CD4-positive, alpha-beta T cell treated with Interleukin-15 for 4 hours (primary cell): ENCODE measurements around the gene DNER.

Experiments used
- DNase-seq: peaks from one replicate; pipeline ENCODE4 v3.0.0-alpha.2; 2020; ENCODE audit warnings: low spot score

DNER gene

GRCh38 chr2:229438430-229439159 is 275.8 kb downstream of the DNER start:
- DNase-seq, result no peak

GRCh38 chr2:229437467-229437866 is 276.9 kb downstream of the DNER start:
- no peak for DNase-seq

DNA sequence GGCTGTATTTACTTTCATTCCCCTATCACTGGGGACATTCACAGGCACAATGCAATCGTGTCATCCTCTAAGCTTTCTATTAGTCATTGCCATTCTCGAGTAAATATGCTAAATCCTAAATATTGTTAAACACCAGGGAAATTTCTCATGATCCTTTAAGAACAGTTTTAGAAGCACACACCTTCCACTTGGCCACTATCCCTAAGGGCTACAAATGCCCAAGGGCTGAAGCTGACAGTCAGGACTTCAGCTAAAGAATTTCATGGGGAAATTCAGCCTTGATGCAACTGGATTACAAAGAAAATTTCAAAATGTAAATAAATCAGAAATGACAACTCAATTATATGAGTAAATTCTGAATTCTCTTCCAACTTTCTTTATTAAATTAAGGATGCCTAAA is 280.2 kb downstream of the DNER start:
- DNase-seq, result no peak

GRCh38 chr2:229433351-229433750 is 281.0 kb downstream of the DNER start:
- no peak for DNase-seq

DNA sequence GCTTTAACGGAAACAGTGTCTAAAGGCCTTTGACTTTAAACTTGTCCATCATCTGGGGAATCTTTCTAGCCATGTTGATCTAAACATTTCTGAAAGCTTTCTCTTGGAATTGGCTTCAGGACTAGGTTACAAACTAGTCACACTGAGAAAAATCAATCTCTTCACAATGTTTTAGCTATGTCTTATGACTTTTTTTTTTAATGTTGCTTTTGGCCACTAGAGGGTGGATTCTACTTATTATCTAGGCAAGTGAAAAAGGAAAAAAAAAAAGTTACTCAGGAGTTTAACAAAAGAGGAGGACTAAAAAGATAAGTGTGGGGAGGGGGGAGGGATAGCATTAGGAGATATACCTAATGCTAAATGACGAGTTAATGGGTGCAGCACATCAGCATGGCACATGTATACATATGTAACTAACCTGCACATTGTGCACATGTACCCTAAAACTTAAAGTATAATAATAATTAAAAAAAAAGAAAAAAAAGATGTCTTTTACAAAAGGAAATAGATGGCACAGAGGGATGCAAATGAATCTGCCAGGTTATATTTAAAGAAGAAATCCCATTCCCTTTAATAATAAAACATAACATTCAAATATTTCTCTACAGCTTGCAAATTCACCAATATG is 282.9 kb downstream of the DNER start:
- DNase-seq, result no peak

- no peak for DNase-seq
Observed at GRCh38 chr2:229429589-229429988, 284.8 kb downstream of the DNER start.

DNA sequence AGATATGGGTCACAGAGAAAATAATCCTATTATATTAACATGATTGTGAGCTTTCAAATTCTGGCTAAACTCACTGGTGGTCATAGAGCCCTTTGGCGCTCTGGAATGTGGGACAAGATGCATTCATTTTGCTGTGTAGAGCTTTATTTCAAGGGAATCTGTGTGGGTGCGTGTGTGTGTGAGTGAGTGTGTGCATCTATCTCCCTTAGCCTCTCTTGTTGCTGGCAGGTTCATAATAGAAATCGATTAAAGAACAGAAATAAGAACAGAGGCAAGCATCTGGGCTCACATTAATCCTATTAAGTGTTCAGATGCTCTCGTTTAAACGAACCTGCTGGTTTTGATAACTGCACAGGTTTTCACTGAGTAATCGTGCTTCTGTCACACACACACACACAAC is 287.9 kb downstream of the DNER start:
- no peak for DNase-seq

DNA sequence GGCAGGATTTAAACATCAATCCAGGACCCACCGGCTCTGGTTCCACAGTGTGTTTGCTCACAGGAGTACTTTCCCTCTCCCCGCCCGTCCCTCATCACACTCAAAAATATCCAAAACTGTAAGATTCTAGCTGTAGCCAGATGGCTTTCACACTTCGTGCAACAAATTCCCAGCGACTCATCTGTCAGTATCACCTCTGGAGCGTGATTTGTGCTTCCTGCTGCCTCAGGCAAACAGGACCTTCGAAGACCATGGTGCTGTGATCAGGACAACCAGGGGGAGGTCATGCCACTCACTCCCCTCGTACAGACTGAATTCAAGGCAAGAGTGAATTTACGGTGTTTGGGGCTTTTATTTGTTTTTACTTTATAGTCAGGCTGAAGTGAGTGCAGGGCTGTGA is 288.8 kb downstream of the DNER start:
- DNase-seq, result no peak

DNA sequence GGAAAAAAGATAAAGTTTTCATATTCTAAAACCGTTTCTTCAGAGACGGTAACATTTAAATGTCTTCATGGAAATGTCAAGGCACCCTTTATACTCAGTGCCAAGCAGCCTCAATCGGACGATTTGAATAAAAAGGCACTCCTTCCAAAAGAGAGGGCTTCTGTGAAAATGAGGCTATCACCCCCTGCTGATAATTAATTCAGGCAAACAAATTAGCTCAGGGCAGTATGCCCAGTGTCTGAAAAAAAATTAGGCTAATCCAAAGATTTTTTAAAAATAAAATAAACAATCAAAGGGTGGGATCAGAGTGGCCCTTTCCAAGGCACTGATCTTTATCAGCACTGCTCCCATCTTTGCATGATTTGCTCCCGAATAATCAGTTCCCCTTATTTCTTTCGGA is 292.3 kb downstream of the DNER start:
- DNase-seq, result no peak

- DNase-seq, result no peak
Observed at GRCh38 chr2:229419158-229419557, 295.2 kb downstream of the DNER start.

GRCh38 chr2:229417916-229418315 is 296.4 kb downstream of the DNER start:
- DNase-seq, result no peak

DNA sequence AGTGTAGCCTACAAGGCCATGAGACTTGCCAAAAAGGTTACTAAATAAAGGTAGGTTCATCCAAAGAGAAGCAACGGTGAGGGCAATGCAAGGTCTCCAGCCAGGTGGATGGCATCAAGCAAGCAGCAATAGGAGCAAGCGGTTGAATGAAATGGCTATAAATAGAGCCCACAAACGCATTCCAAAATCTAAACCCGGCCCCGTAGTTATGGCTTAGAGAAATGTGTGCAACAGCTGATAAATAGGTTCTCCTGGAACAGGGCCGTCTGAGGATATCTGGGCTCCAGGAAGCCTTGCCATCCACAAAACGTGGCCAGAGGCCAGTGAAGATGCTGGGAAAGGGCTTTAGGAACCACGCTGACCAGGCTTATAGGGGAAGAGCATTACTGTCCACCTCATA is 297.2 kb downstream of the DNER start:
- DNase-seq, result no peak

- no peak for DNase-seq
Observed at GRCh38 chr2:229416116-229416694, 298.1 kb downstream of the DNER start.

DNA sequence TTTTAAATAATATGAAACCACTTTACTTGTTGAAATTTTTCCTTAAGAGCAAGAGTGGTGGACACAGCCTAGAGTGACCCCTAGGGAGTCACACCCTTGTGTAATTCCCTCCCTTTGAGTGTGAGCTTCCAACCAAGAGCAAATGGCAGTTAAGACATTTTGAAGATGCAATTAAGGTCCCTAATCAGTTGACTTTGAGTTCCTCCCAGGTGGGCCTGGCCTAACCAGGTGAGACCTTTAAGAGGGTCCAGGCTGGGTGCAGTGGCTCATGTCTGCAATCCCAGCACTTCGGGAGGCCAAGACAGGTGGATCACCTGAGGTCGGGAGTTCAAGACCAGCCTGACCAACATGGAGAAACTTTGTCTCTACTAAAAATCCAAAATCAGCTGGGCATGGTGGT is 299.7 kb downstream of the DNER start:
- no peak for DNase-seq

- no peak for DNase-seq
Observed at GRCh38 chr2:229412686-229413085, 301.7 kb downstream of the DNER start.

DNA sequence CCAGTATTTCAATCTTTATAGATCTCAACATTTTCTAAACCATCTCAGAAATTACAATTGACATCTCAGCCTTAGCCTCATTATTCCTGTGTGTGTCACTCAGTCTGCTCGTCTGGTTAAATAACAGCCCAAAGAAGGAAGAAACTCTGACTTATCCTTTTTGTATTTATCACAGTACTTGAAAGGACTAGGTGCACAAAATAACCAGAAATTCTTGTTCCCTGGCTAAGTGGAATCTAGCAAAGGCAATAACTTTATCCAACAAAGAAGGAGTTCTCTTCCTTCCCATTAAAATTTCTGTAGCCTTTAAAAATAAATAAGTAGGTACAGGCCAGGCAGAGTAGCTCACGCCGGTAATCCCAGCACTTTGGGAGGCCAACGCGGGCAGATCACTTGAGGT is 303.4 kb downstream of the DNER start:
- no peak for DNase-seq

GRCh38 chr2:229410264-229410663 is 304.1 kb downstream of the DNER start:
- DNase-seq, result no peak

- no peak for DNase-seq
Observed at GRCh38 chr2:229409751-229410181, 304.6 kb downstream of the DNER start.

GRCh38 chr2:229408962-229409361 is 305.4 kb downstream of the DNER start:
- DNase-seq, result no peak

GRCh38 chr2:229408356-229408755 is 306.0 kb downstream of the DNER start:
- no peak for DNase-seq

DNA sequence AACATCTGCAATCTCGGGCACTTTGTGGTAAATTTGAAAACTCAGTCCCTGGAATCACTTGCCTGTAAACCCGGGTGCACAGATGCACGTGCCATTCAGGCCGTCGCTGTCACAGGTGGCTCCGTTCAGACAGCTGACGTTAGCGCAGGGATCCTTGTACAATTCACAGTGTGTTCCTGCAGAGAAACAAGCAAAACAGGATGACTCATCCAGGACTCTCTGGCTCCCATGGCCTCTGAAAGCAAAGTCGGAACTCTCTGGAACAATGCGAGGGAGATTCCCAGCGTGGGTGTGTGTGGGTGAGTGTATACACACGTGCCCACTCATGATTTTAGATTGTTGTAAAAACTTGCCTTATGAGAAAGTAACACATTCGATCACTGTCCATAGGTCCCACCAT is 307.2 kb downstream of the DNER start:
- DNase-seq, result no peak

DNA sequence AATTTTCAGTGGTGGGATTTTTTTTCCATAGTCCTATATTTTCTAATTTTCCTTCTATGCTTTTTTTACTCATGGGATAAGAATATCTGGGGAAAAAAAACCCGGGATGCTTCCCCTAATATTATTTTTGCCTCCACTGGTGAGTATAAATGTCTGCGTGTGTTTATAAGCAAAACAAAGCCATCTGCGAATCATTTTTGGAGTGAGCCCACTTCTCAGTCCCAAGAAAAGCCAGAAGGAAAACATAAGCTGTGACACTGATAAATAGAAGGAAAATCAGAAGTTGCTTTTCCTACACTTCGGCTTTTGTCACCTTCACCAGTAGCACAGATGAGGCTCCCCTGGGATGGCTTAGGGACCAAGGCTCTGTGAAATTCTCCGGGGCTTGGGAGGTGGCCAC is 308.6 kb downstream of the DNER start:
- no peak for DNase-seq

GRCh38 chr2:229403296-229403695 is 311.1 kb downstream of the DNER start:
- no peak for DNase-seq
